ENCODE results near the gene SYNPR. TPM values are rescaled to one million over a fixed set of nuclear protein-coding genes. Genes with fewer than 3 reads are reported as not detected.

Gene SYNPR
- total RNA-seq, 3 donors from 2014 or later = not detected

GRCh38 chr3:63655519-63655918 lies 377.4 kb downstream of the SYNPR start:
- DNase-seq (ENCODE audit: low spot score in 2 of 2) = no peak
- Histone ChIP-seq H3K9me3 (no peaks in the 10 kb centered on the region), H3K4me1 (no peaks in the 10 kb centered on the region), H3K4me3 (no peak overlapping the region), H3K27me3 (no peaks in the 10 kb centered on the region), H3K27ac (no peak overlapping the region), H3K36me3 (no peaks in the 10 kb centered on the region)
- no peak for TF ChIP-seq POLR2AphosphoS5 (IDR thresholded peaks at IDR 0.05)
- no peak for TF ChIP-seq POLR2A (IDR thresholded peaks at IDR 0.05)
- TF ChIP-seq CTCF (IDR thresholded peaks at IDR 0.05) = no peak
- intact Hi-C loops (cut with DNase I; ENCODE audit: low total_unique reads) = no loop called here

GRCh38 chr3:63656786-63657185 lies 378.7 kb downstream of the SYNPR start:
- intact Hi-C loops (cut with DNase I; ENCODE audit: low total_unique reads) = no loop called here
- no peaks in the 10 kb centered on the region for H3K4me1 ChIP-seq
- H3K36me3 ChIP-seq = no peaks in the 10 kb centered on the region
- H3K9me3 ChIP-seq = no peaks in the 10 kb centered on the region
- no peak overlapping the region for H3K27ac ChIP-seq
- TF ChIP-seq CTCF (IDR thresholded peaks at IDR 0.05) (no peak), POLR2AphosphoS5 (IDR thresholded peaks at IDR 0.05) (no peak)
- H3K4me3 ChIP-seq = no peak overlapping the region
- no peaks in the 10 kb centered on the region for H3K27me3 ChIP-seq
- no peak for DNase-seq (ENCODE audit: low spot score in 2 of 2)

- H3K9me3 ChIP-seq = no peaks in the 10 kb centered on the region
- no peak overlapping the region for H3K4me3 ChIP-seq
- intact Hi-C loops (cut with DNase I; ENCODE audit: low total_unique reads) = no loop called here
- no peaks in the 10 kb centered on the region for H3K36me3 ChIP-seq
- no peaks in the 10 kb centered on the region for H3K27me3 ChIP-seq
- DNase-seq (ENCODE audit: low spot score in 2 of 2) = no peak
- TF ChIP-seq POLR2AphosphoS5 (IDR thresholded peaks at IDR 0.05) = no peak
- TF ChIP-seq CTCF (IDR thresholded peaks at IDR 0.05) = no peak
- TF ChIP-seq POLR2A (IDR thresholded peaks at IDR 0.05) = no peak
- no peaks in the 10 kb centered on the region for H3K4me1 ChIP-seq
- no peak overlapping the region for H3K27ac ChIP-seq
These were observed 383.1 kb downstream of the SYNPR start for GRCh38 chr3:63661242-63661641.

GRCh38 chr3:63662011-63662410 lies 383.9 kb downstream of the SYNPR start:
- Histone ChIP-seq H3K4me3 (no peak overlapping the region), H3K36me3 (no peaks in the 10 kb centered on the region), H3K27ac (no peak overlapping the region), H3K4me1 (no peaks in the 10 kb centered on the region), H3K9me3 (no peaks in the 10 kb centered on the region), H3K27me3 (no peaks in the 10 kb centered on the region)
- TF ChIP-seq POLR2A (IDR thresholded peaks at IDR 0.05) (no peak), POLR2AphosphoS5 (IDR thresholded peaks at IDR 0.05) (no peak), CTCF (IDR thresholded peaks at IDR 0.05) (no peak)
- intact Hi-C loops (cut with DNase I; ENCODE audit: low total_unique reads) = no loop called here
- no peak for DNase-seq (ENCODE audit: low spot score in 2 of 2)

- Histone ChIP-seq H3K27ac (no peak overlapping the region), H3K4me1 (no peaks in the 10 kb centered on the region), H3K4me3 (no peak overlapping the region), H3K9me3 (no peaks in the 10 kb centered on the region), H3K27me3 (no peaks in the 10 kb centered on the region), H3K36me3 (no peaks in the 10 kb centered on the region)
- TF ChIP-seq POLR2A (IDR thresholded peaks at IDR 0.05) (no peak), CTCF (IDR thresholded peaks at IDR 0.05) (no peak)
- DNase-seq (ENCODE audit: low spot score in 2 of 2) = no peak
- intact Hi-C loops (cut with DNase I; ENCODE audit: low total_unique reads) = no loop called here
These were observed 384.4 kb downstream of the SYNPR start for GRCh38 chr3:63662500-63662899.
